ACC112 (cell line): ENCODE data around the gene RIMBP2.

Experiments
- H2AFZ ChIP-seq: fragments of 200-600 bp; sonication (generic); one replicate; pipeline ENCODE4 v1.6.0; 2017; ENCODE audit warnings: antibody characterized with exemption, low read length; ENCODE audit not compliant: unreplicated experiment
- H3K27ac ChIP-seq: fragments of 200-600 bp; sonication (generic); 2 replicates; pipeline ENCODE4 v1.5.1; 2014; ENCODE audit warnings: low read depth, mild to moderate bottlenecking, antibody characterized with exemption, low read length, moderate library complexity
- H3K27me3 ChIP-seq: fragments of 200-600 bp; sonication (generic); 2 replicates; pipeline ENCODE4 v1.6.1; 2014; ENCODE audit warnings: mild to moderate bottlenecking, antibody characterized with exemption, low read length, moderate library complexity, mixed read lengths; ENCODE audit not compliant: insufficient read depth
- H3K36me3 ChIP-seq: fragments of 200-600 bp; sonication (generic); 2 replicates; pipeline ENCODE4 v1.6.1; 2016; ENCODE audit warnings: mild to moderate bottlenecking, antibody characterized with exemption, low read length, moderate library complexity, mixed read lengths; ENCODE audit not compliant: insufficient read depth
- H3K4me1 ChIP-seq: fragments of 200-600 bp; sonication (generic); one replicate; pipeline ENCODE4 v1.6.1; 2016; ENCODE audit warnings: low read length, mixed read lengths; ENCODE audit not compliant: insufficient read depth, unreplicated experiment, control insufficient read depth
- H3K4me3 ChIP-seq: fragments of 200-600 bp; sonication (generic); 2 replicates; pipeline ENCODE4 v1.5.1; 2014; ENCODE audit warnings: mild to moderate bottlenecking, low read depth, low read length
- H3K79me2 ChIP-seq: fragments of 200-600 bp; sonication (generic); one replicate; pipeline ENCODE4 v1.6.0; 2016; ENCODE audit warnings: low read length; ENCODE audit not compliant: control insufficient read depth, unreplicated experiment, insufficient read depth

Gene RIMBP2

DNA sequence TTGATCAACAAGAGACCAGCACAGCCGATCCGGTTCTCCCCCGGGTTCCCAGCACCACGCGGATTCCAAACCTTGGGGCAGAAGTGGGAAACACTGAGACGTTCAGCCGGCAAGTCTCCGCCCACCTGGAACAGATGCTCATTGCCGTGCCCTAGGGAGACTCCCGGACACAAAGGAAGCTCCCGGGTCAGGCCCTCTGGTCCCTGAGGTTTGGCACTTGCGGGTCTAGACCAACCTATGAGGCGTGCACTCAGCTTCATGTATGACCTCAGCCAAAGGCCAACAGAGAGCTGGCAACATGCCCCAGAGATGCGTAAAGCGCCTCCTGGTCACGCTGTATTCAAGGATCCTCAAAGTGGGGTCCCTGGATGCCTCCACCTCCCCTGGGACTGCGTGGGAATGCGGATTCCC lies 2.5 kb downstream of the RIMBP2 start:
- no peak overlapping the region for H3K27ac ChIP-seq
- no peaks in the 10 kb centered on the region for H3K79me2 ChIP-seq
- no peaks in the 10 kb centered on the region for H3K4me1 ChIP-seq
- peaks cover 59% of the 10 kb centered on the region for H3K27me3 ChIP-seq
- no peaks in the 10 kb centered on the region for H3K36me3 ChIP-seq
- H3K4me3 ChIP-seq = peak overlapping the region; percentile 69
- no peak overlapping the region for H2AFZ ChIP-seq

GRCh38 chr12:130712346-130713065 lies 3.6 kb downstream of the RIMBP2 start:
- Histone ChIP-seq H3K79me2 (no peaks in the 10 kb centered on the region), H3K27ac (no peak overlapping the region), H3K4me3 (no peak overlapping the region), H2AFZ (no peak overlapping the region), H3K27me3 (peaks cover 51% of the 10 kb centered on the region), H3K4me1 (no peaks in the 10 kb centered on the region), H3K36me3 (no peaks in the 10 kb centered on the region)

DNA sequence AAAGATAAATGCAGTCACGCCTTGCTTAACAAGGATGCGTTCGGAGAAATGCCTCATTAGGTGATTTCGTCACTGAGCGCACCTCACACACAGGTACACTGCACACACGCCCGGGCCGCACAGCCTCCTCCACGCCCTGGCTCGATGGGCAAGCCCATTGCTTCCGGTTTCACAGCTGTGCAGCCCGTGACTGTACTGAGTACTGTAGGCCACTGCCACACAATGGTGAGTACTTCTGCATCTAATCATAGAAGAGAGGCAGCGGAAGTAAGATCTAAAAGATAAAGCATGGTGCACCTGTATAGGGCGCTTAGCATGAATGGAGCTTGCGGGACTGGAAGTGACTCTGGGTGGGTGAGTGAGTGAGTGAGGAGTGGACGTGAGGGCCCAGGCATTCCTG lies 4.3 kb downstream of the RIMBP2 start:
- Histone ChIP-seq H3K4me1 (no peaks in the 10 kb centered on the region), H3K79me2 (no peaks in the 10 kb centered on the region), H3K27me3 (peaks cover 44% of the 10 kb centered on the region), H3K27ac (no peak overlapping the region), H2AFZ (no peak overlapping the region), H3K36me3 (no peaks in the 10 kb centered on the region), H3K4me3 (no peak overlapping the region)

GRCh38 chr12:130710733-130711080 lies 5.4 kb downstream of the RIMBP2 start:
- Histone ChIP-seq H3K27ac (no peak overlapping the region), H3K36me3 (no peaks in the 10 kb centered on the region), H3K4me1 (no peaks in the 10 kb centered on the region), H2AFZ (no peak overlapping the region), H3K27me3 (peaks cover 33% of the 10 kb centered on the region), H3K79me2 (no peaks in the 10 kb centered on the region), H3K4me3 (no peak overlapping the region)

GRCh38 chr12:130709971-130710732 lies 5.9 kb downstream of the RIMBP2 start:
- no peak overlapping the region for H3K27ac ChIP-seq
- H3K27me3 ChIP-seq = peaks cover 28% of the 10 kb centered on the region
- no peaks in the 10 kb centered on the region for H3K79me2 ChIP-seq
- H3K36me3 ChIP-seq = no peaks in the 10 kb centered on the region
- no peak overlapping the region for H2AFZ ChIP-seq
- H3K4me3 ChIP-seq = no peak overlapping the region
- H3K4me1 ChIP-seq = no peaks in the 10 kb centered on the region

DNA sequence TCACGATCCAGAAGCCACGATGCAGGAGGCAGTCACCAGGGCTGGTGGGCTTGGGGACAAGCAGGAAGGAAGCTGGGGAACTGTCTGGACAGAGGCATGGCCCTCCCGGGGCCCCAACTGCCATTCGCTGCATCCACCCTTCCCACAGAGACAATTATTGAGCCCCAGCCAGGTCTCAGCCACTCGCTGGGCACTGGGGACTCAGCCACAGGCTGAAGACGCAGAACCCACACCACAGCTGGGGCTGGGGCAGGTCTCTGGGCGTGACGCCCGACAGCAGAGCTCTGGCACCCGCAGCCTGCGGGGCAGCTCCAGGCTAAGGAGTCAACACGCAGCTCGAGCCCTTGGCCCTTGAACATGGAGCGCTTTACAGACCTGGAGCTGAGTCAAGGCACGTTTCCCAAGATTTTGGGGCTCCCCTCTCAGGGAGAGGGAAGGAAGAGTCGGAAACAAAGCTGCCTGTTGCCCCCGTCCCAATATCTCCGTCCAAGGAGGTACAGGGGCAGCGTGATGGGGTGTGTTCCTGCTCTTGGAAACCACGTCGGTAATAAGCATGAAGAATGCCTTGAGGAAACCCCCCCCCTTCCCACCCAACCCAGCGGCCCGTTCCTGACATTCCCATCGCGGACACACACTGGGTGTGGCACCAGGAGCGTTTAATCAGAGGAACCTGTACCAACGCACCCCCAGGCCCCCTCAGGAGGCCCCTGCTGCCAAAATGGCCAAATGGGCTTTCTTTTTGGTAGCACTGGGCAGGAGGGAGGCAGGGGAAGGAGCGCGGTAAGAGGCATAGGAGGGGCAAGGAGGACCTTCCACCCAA lies 6.7 kb downstream of the RIMBP2 start:
- H3K4me1 ChIP-seq = no peaks in the 10 kb centered on the region
- H3K79me2 ChIP-seq = no peaks in the 10 kb centered on the region
- no peaks in the 10 kb centered on the region for H3K36me3 ChIP-seq
- H3K4me3 ChIP-seq = no peak overlapping the region
- H2AFZ ChIP-seq = no peak overlapping the region
- no peak overlapping the region for H3K27ac ChIP-seq
- peaks cover 20% of the 10 kb centered on the region for H3K27me3 ChIP-seq

GRCh38 chr12:130708648-130709047 lies 7.5 kb downstream of the RIMBP2 start:
- Histone ChIP-seq H3K27me3 (peaks cover 13% of the 10 kb centered on the region), H3K27ac (no peak overlapping the region), H3K36me3 (no peaks in the 10 kb centered on the region), H3K4me3 (no peak overlapping the region), H3K4me1 (no peaks in the 10 kb centered on the region), H3K79me2 (no peaks in the 10 kb centered on the region), H2AFZ (no peak overlapping the region)

GRCh38 chr12:130707571-130707891 lies 8.6 kb downstream of the RIMBP2 start:
- Histone ChIP-seq H3K36me3 (no peaks in the 10 kb centered on the region), H3K79me2 (no peaks in the 10 kb centered on the region), H3K27me3 (peaks cover 4% of the 10 kb centered on the region; the same call in 1 of the 2 replicates), H3K27ac (no peak overlapping the region), H3K4me3 (no peak overlapping the region), H2AFZ (no peak overlapping the region), H3K4me1 (no peaks in the 10 kb centered on the region)

DNA sequence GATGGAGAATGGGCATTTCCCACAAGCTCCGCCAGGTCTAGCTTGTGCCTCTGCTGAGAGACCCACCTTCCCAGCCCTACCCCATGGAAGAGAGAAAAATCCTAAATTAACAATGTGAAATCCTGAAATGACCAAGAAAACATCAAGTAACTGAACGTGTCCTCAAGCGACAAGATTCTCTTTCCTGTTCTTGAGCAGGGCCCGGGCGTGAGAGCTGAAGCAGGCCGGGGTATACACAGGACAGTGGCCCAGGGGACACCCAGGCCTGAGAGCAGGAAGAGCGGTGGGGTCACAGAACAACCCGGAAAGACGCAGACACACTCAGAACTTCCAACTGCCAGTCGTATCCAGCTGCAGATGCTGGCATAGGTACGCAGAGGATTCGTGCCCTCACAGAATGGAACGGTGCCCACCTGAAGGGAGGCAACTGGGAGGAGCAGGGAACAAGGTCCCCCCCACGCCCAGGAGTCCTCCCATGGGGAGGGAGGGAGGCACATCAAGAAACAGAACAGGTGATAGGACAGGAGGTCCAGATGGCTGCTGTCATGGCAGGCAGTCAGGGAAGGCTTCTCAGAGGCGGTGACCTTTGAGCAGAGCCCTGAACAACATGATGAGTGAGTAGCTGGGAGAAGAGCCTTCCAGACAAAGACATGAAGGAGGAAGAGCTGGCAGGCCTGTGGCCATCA lies 9.1 kb downstream of the RIMBP2 start:
- H3K4me1 ChIP-seq = no peaks in the 10 kb centered on the region

DNA sequence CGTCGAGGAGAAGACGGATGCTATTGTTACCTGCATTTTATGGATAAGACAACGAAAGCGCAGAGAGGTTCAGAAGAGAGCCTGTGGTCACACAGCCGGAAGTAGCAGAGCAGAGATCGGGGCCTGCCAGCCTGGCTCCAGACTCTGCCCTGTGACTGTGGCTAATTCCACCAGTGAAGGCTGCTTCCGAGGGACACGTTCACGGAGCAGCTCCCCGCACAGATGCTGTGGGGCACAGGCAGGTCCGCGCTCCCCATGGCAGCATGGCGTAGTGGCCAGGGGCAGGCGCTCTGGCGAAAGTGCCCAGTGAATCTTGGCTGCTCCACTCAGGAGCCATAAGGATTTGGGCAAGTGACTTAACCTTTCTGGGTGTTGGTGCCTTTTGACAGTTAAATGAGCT lies 9.8 kb downstream of the RIMBP2 start:
- no peaks in the 10 kb centered on the region for H3K36me3 ChIP-seq
- no peaks in the 10 kb centered on the region for H3K27me3 ChIP-seq
- H3K4me1 ChIP-seq = no peaks in the 10 kb centered on the region

More for the DNA sequence above, 9.1 kb downstream of the RIMBP2 start:
- no peak overlapping the region for H3K27ac ChIP-seq
- H3K27me3 ChIP-seq = no peaks in the 10 kb centered on the region
- no peak overlapping the region for H3K4me3 ChIP-seq
- no peak overlapping the region for H2AFZ ChIP-seq
- H3K36me3 ChIP-seq = no peaks in the 10 kb centered on the region
- no peaks in the 10 kb centered on the region for H3K79me2 ChIP-seq

More for the DNA sequence above, 9.8 kb downstream of the RIMBP2 start:
- H3K4me3 ChIP-seq = no peak overlapping the region
- no peaks in the 10 kb centered on the region for H3K79me2 ChIP-seq
- no peak overlapping the region for H3K27ac ChIP-seq
- H2AFZ ChIP-seq = no peak overlapping the region
